HG03097 (cell line): ENCODE data around the gene ENTPD5.

Source experiments
- ATAC-seq: cut with Tn5 transposase; IDR thresholded peaks from one replicate; pipeline ENCODE4 v1.9.1; 2021; ENCODE audit not compliant: unreplicated experiment, low FRiP score

The ENTPD5 gene

GRCh38 chr14:74018586-74019407 lies at the start of gene ENTPD5, which contains the start of gene BBOF1:
Gene ENTPD5 (minus strand): TSS chr14:74019288. CDS start chr14:73988102, 31,186 bp downstream.
Gene BBOF1 (plus strand): TSS chr14:74019349. CDS start chr14:74019479, 130 bp downstream.
- ATAC-seq = peak; percentile 80

- ATAC-seq = no peak
Observed at GRCh38 chr14:74065746-74066575, 46.9 kb upstream of the ENTPD5 start.

- no peak for ATAC-seq
Observed at GRCh38 chr14:74064883-74065282, 45.8 kb upstream of the ENTPD5 start.

GRCh38 chr14:74064426-74064825 lies 45.3 kb upstream of the ENTPD5 start:
- no peak for ATAC-seq

GRCh38 chr14:74062809-74063150 lies 43.7 kb upstream of the ENTPD5 start:
- ATAC-seq = no peak

GRCh38 chr14:74049876-74050495 lies 30.9 kb upstream of the ENTPD5 start:
- no peak for ATAC-seq

GRCh38 chr14:74048281-74048680 lies 29.2 kb upstream of the ENTPD5 start:
- no peak for ATAC-seq

- no peak for ATAC-seq
Observed at GRCh38 chr14:74045522-74045921, 26.4 kb upstream of the ENTPD5 start.

GRCh38 chr14:74042296-74042695 lies 23.2 kb upstream of the ENTPD5 start:
- no peak for ATAC-seq

GRCh38 chr14:74038020-74038859 lies 19.2 kb upstream of the ENTPD5 start:
- no peak for ATAC-seq

GRCh38 chr14:74035556-74035955 lies 16.5 kb upstream of the ENTPD5 start:
- ATAC-seq = no peak

- ATAC-seq = no peak
Observed at GRCh38 chr14:74034572-74034971, 15.5 kb upstream of the ENTPD5 start.

- no peak for ATAC-seq
Observed at GRCh38 chr14:74029136-74029535, 10.0 kb upstream of the ENTPD5 start.

- ATAC-seq = no peak
Observed at GRCh38 chr14:74022346-74022745, 3.3 kb upstream of the ENTPD5 start.

- ATAC-seq = no peak
Observed at GRCh38 chr14:74019408-74020137, 485 bp upstream of the ENTPD5 start.

- ATAC-seq = no peak
Observed at GRCh38 chr14:74018174-74018585, 908 bp downstream of the ENTPD5 start.

- no peak for ATAC-seq
Observed at GRCh38 chr14:74015963-74016362, 3.1 kb downstream of the ENTPD5 start.

GRCh38 chr14:74015176-74015575 lies 3.9 kb downstream of the ENTPD5 start:
- no peak for ATAC-seq

- ATAC-seq = no peak
Observed at GRCh38 chr14:74014299-74014698, 4.8 kb downstream of the ENTPD5 start.
